Activated CD4-positive, alpha-beta T cell treated with anti-CD3 and anti-CD28 coated beads, Interleukin-2, amount 10 ng/mL, durations not matched to agents 24 days and 14 days (primary cell): ENCODE data around the gene SMIM14. TPM values are rescaled to one million over a fixed set of nuclear protein-coding genes. Genes with fewer than 3 reads are reported as not detected.
"Not testable (repeated sequence)": the region's sequence is repeated elsewhere in the genome, so short reads cannot be mapped to it uniquely, and the experiment has no call there.

Experiments used
- DNase-seq: peaks from one replicate; pipeline ENCODE4 v3.0.0; 2022
- H3K27ac Mint-ChIP-seq: one replicate; pipeline ENCODE4 v1.8.0; 2022; ENCODE audit warnings: mild to moderate bottlenecking, mixed read lengths
- H3K27me3 Mint-ChIP-seq: one replicate; pipeline ENCODE4 v1.8.0; 2022; ENCODE audit warnings: mixed read lengths
- H3K36me3 Mint-ChIP-seq: one replicate; pipeline ENCODE4 v1.8.0; 2022; ENCODE audit warnings: low read depth, mild to moderate bottlenecking, mixed read lengths
- H3K4me1 Mint-ChIP-seq: one replicate; pipeline ENCODE4 v1.8.0; 2021; ENCODE audit warnings: mixed read lengths
- H3K4me3 Mint-ChIP-seq: one replicate; pipeline ENCODE4 v1.8.0; 2022; ENCODE audit warnings: mild to moderate bottlenecking, moderate library complexity, mixed read lengths
- H3K9me3 Mint-ChIP-seq: one replicate; pipeline ENCODE4 v1.8.0; 2021; ENCODE audit warnings: mixed read lengths
- intact Hi-C: fragments of 100-400 bp; cut with micrococcal nuclease; formaldehyde crosslinking; loops from one replicate; pipeline ENCODE4 v1.15.1; 2023
- total RNA-seq: library from RNA; stranded (reverse); gene quantifications from 2 replicates; pipeline ENCODE4 v1.2.3, GENCODE V29; 2022

Gene SMIM14
- total RNA-seq, 1 donor from 2014 or later = 1.0 TPM

GRCh38 chr4:39510348-39510929 lies 128.2 kb downstream of the SMIM14 start:
- H3K36me3 Mint-ChIP-seq = peaks cover 25% of the 10 kb centered on the region

GRCh38 chr4:39505581-39505980 lies 133.1 kb downstream of the SMIM14 start:
- no peak for DNase-seq
- H3K9me3 Mint-ChIP-seq = no peaks in the 10 kb centered on the region
- H3K27me3 Mint-ChIP-seq = no peaks in the 10 kb centered on the region
- H3K36me3 Mint-ChIP-seq = peaks cover 41% of the 10 kb centered on the region
- no peaks in the 10 kb centered on the region for H3K4me1 Mint-ChIP-seq
- no peak overlapping the region for H3K27ac Mint-ChIP-seq
- intact Hi-C loops = no loop called here
- no peak overlapping the region for H3K4me3 Mint-ChIP-seq

More at GRCh38 chr4:39510348-39510929, 128.2 kb downstream of the SMIM14 start:
- no peaks in the 10 kb centered on the region for H3K27me3 Mint-ChIP-seq
- DNase-seq = no peak
- no peaks in the 10 kb centered on the region for H3K9me3 Mint-ChIP-seq
- H3K4me3 Mint-ChIP-seq = no peak overlapping the region
- intact Hi-C loops = no loop called here
- peaks cover 2% of the 10 kb centered on the region for H3K4me1 Mint-ChIP-seq
- H3K27ac Mint-ChIP-seq = no peak overlapping the region

- no peaks in the 10 kb centered on the region for H3K27me3 Mint-ChIP-seq
- intact Hi-C loops = no loop called here
Observed at GRCh38 chr4:39504538-39504937, 134.1 kb downstream of the SMIM14 start.

GRCh38 chr4:39502664-39503035 lies 136.0 kb downstream of the SMIM14 start:
- H3K27me3 Mint-ChIP-seq, H3K4me3 Mint-ChIP-seq, intact Hi-C loops, H3K27ac Mint-ChIP-seq, H3K9me3 Mint-ChIP-seq, DNase-seq, H3K4me1 Mint-ChIP-seq: not testable (repeated sequence)
- peaks cover 46% of the 10 kb centered on the region for H3K36me3 Mint-ChIP-seq

More at GRCh38 chr4:39504538-39504937, 134.1 kb downstream of the SMIM14 start:
- H3K36me3 Mint-ChIP-seq = peaks cover 40% of the 10 kb centered on the region
- H3K9me3 Mint-ChIP-seq = no peaks in the 10 kb centered on the region
- no peaks in the 10 kb centered on the region for H3K4me1 Mint-ChIP-seq
- no peak for DNase-seq
- no peak overlapping the region for H3K27ac Mint-ChIP-seq
- H3K4me3 Mint-ChIP-seq = no peak overlapping the region

GRCh38 chr4:39502019-39502663 lies 136.5 kb downstream of the SMIM14 start:
- intact Hi-C loops = no loop called here
- peaks cover 45% of the 10 kb centered on the region for H3K36me3 Mint-ChIP-seq

GRCh38 chr4:39498727-39499020 lies 140.0 kb downstream of the SMIM14 start:
- Mint-ChIP-seq H3K4me3 (no peak overlapping the region), H3K36me3 (peaks cover 25% of the 10 kb centered on the region), H3K27me3 (no peaks in the 10 kb centered on the region), H3K4me1 (no peaks in the 10 kb centered on the region), H3K9me3 (no peaks in the 10 kb centered on the region), H3K27ac (no peak overlapping the region)
- DNase-seq = no peak
- intact Hi-C loops = no loop called here

More at GRCh38 chr4:39502019-39502663, 136.5 kb downstream of the SMIM14 start:
- Mint-ChIP-seq H3K4me1 (no peaks in the 10 kb centered on the region), H3K27ac (no peak overlapping the region), H3K4me3 (no peak overlapping the region), H3K27me3 (no peaks in the 10 kb centered on the region), H3K9me3 (no peaks in the 10 kb centered on the region)
- no peak for DNase-seq

- no peaks in the 10 kb centered on the region for H3K9me3 Mint-ChIP-seq
- no peak for DNase-seq
- H3K4me1 Mint-ChIP-seq = no peaks in the 10 kb centered on the region
- peaks cover 20% of the 10 kb centered on the region for H3K36me3 Mint-ChIP-seq
- H3K4me3 Mint-ChIP-seq = no peak overlapping the region
- intact Hi-C loops = no loop called here
- no peak overlapping the region for H3K27ac Mint-ChIP-seq
- H3K27me3 Mint-ChIP-seq = no peaks in the 10 kb centered on the region
Observed at GRCh38 chr4:39497909-39498726, 140.5 kb downstream of the SMIM14 start.

Other genes starting within 250 kb of the SMIM14 start
- not detected in 2 replicates for gene KLB, start 231.9 kb downstream of the SMIM14 start, total RNA-seq
- 1,785 and 1,789 TPM in 2 replicates for gene RPL9, start 179.9 kb downstream of the SMIM14 start, total RNA-seq
- gene LIAS, start 179.8 kb downstream of the SMIM14 start, total RNA-seq = 27.7 and 29.2 TPM in 2 replicates
- 23.1 and 29.2 TPM in 2 replicates for gene UGDH, start 111.4 kb downstream of the SMIM14 start, total RNA-seq
- gene UBE2K, start 59.3 kb upstream of the SMIM14 start, total RNA-seq = 99.4 and 106 TPM in 2 replicates